Measurements from ENCODE around the gene THOC6.
"Not testable (repeated sequence)": the region's sequence is repeated elsewhere in the genome, so short reads cannot be mapped to it uniquely, and the experiment has no call there.

The THOC6 gene

DNA sequence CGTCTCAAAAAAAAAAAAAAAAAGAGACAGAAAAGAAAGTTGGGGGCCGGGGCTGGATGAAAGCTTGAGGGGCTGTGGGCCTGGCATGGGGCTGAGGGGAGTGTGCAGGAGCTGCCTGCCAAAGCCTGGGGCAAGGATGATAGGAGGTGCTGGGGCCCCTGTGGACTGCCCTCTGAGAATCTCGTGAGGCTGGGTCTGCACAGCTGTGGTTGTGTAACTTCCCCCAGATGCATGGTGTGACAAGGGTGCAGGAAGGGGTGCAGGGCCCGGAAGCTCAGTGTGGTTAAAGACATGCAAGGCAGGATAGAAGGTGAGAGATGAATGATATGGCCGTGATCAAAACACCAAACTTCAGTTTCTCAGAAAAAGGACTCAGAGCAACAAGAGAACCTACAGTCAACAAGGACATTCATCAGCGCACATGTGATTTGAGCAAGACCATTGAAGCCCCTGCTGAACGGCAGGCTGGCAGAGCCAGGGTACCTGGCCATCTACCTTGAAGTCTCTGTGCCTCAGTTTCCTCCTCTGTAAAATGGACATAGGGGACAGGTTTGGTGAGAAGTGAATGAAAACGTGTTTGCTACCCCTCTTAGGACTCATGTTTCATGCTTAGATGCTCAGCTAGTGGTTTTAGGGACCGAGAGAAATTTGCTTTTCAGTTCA is 51.2 kb downstream of the THOC6 start:
- POLR2A ChIA-PET = no interaction called here
- CTCF ChIA-PET = no interaction called here
- no peak for DNase-seq (ENCODE audit: extremely low spot score)
- TF ChIP-seq ARNT (IDR thresholded peaks at IDR 0.05) (no peak), LEF1 (IDR thresholded peaks at IDR 0.05; ENCODE audit: borderline replicate concordance) (no peak)

DNA sequence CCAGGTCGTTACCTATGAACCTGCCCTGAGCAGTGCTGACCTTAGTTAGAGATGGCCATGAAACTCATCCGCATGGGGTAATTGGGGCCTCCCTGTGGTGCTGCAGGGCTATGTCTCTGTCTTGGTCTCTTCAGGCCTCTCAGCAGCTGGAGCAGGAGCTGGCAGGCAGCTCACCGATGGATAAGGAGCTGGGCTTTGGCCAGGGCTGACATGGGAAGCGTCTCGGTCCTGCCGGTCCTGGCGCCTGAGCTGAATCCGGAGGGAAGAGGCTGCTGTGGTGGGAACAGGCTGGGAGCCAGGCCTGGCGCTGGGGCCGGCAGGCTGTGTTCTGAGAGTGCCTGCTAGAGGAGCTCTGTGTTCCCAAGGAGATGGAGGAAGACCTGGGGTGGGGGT is 51.7 kb downstream of the THOC6 start:
- DNase-seq (ENCODE audit: extremely low spot score) = no peak
- ChIA-PET POLR2A (no interaction called here), CTCF (interaction anchor here (1.0 kb wide), 1 partner anchor 16 kb away, joined by 3 read pairs; no protein-coding TSS in a partner anchor)
- no peak for TF ChIP-seq HDGF (IDR thresholded peaks at IDR 0.05; ENCODE audit: borderline replicate concordance)
- no peak for TF ChIP-seq BHLHE40 (IDR thresholded peaks at IDR 0.05; ENCODE audit: borderline replicate concordance)
- TF ChIP-seq, protein P1, sequence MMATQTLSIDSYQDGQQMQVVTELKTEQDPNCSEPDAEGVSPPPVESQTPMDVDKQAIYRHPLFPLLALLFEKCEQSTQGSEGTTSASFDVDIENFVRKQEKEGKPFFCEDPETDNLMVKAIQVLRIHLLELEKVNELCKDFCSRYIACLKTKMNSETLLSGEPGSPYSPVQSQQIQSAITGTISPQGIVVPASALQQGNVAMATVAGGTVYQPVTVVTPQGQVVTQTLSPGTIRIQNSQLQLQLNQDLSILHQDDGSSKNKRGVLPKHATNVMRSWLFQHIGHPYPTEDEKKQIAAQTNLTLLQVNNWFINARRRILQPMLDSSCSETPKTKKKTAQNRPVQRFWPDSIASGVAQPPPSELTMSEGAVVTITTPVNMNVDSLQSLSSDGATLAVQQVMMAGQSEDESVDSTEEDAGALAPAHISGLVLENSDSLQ (IDR thresholded peaks at IDR 0.05) = no peak
- no peak for TF ChIP-seq ELF4 (IDR thresholded peaks at IDR 0.05)
- TF ChIP-seq FOXK2 (IDR thresholded peaks at IDR 0.05) = no peak
- TF ChIP-seq NFRKB (IDR thresholded peaks at IDR 0.05) = no peak
- TF ChIP-seq ZNF384 (IDR thresholded peaks at IDR 0.05) = no peak
- TF ChIP-seq FOXA1 (IDR thresholded peaks at IDR 0.05) = no peak
- no peak for TF ChIP-seq FOXM1 (IDR thresholded peaks at IDR 0.05; ENCODE audit: borderline replicate concordance)

DNA sequence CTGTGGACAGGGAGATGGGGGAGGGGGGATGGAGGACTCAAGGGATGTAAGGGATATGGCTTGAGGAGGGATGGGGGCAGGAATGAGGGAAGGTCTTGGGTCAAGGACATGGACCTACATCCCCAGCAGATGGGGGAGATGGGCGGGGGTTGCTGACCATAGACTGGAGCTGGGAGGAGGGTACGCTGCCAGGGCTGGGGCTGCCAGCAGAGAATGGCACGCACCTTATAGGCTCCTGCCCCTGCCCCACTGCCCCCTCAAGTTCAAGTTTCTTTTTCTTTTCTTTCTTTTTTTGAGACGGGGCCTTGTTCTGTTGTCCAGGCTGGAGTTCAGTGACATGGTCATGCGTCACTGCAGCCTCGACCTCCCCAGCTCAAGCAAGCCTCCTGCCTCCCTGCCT is 52.1 kb downstream of the THOC6 start:
- POLR2A ChIA-PET; DNase-seq (ENCODE audit: extremely low spot score): not testable (repeated sequence)
- CTCF ChIA-PET = interaction anchor here (0.6 to 1.0 kb wide), 2 partner anchors 16 to 54 kb away, joined by 3 read pairs; no protein-coding TSS in a partner anchor

DNA sequence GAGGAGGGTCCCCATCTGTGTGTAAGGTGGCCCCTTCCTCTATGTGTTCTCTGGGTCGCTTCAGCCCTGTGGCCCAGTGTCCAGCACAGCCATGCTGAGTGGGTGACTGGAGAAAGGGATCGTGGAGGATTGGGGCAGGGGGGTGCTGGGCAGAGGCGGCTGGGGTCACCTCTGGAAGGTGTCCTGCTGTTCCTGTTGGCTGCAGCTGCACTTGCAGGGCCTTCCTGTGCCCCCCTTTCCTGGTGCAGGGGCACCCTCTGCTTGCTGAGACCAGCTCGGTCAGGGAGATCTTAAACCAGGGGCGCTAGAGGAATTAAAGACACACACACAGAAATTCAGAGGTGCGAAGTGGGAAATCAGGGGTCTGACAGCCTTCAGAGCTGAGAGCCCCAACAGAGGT is 52.7 kb downstream of the THOC6 start:
- ChIA-PET POLR2A (no interaction called here), CTCF (interaction anchor here (0.6 to 1.0 kb wide), 2 partner anchors 17 to 53 kb away, joined by 3 read pairs; no protein-coding TSS in a partner anchor)
- TF ChIP-seq ARNT (IDR thresholded peaks at IDR 0.05) (no peak), ELF4 (IDR thresholded peaks at IDR 0.05) (no peak)
- DNase-seq (ENCODE audit: extremely low spot score) = no peak
